Motor neuron (in vitro differentiated cells): Measurements from ENCODE around the gene NRGN. TPM values are rescaled to one million over a fixed set of nuclear protein-coding genes. Genes with fewer than 3 reads are reported as not detected.
A peak's percentile ranks its signal among the peaks of the same experiment; 100 is the strongest.

ENCODE experiments used
- ATAC-seq, 8 experiments: fragments of 200-7000 bp; cut with Tn5 transposase; replicated peaks in 6 of 8; 2 replicates each; pipeline ENCODE4 v1.8.0; 2021; ENCODE audit warnings: mild to moderate bottlenecking in 8 of 8, moderate library complexity in 8 of 8
- H3K27ac ChIP-seq, 2 donors: fragments of 250-450 bp; sonication (Bioruptor Pico); 2 replicates each; pipeline ENCODE4 v1.9.0; 2021; ENCODE audit warnings: antibody characterized with exemption in 2 of 2, mild to moderate bottlenecking in 2 of 2, moderate library complexity in 1 of 2
- H3K4me1 ChIP-seq, 2 donors: fragments of 250-450 bp; sonication (Bioruptor Pico); replicated peaks in 1 of 2; 2 replicates each; pipeline ENCODE4 v1.6.1; 2021; ENCODE audit warnings: antibody characterized with exemption in 2 of 2, mild to moderate bottlenecking in 2 of 2, moderate library complexity in 1 of 2
- H3K4me3 ChIP-seq, 5 donors: fragments of 250-450 bp; sonication (Bioruptor Pico); 2 replicates each; pipeline ENCODE4 v1.9.0; 2021; ENCODE audit warnings: antibody characterized with exemption in 5 of 5, mild to moderate bottlenecking in 5 of 5, moderate library complexity in 4 of 5
- WGBS, 10 experiments: fragments of 450-650 bp; shearing (Covaris generic); methylation state at CpG; one replicate each; pipeline ENCODE4 v1.0.0; 2022; 5-methylcytosine and 5-hydroxymethylcytosine counted together
- in situ Hi-C, 9 experiments: fragments of 400-800 bp; cut with MboI; loops; one replicate each; pipeline ENCODE4 v1.15.0; 2021; ENCODE audit warnings: low sequenced_read_pairs in 9 of 9, low pct_unique_long_range_greater_than_20kb in 2 of 9; ENCODE audit not compliant: unreplicated experiment in 9 of 9
- total RNA-seq, 8 experiments: library from RNA; unstranded; fragments of 300-600 nt; gene quantifications; 2 replicates each; pipeline versions ENCODE4 v1.2.3 to v1.2.4, GENCODE V29; 2022

The NRGN gene
- total RNA-seq, 8 experiments from 2014 or later = 0.49 to 34.2 (median 2.6) TPM

- peaks cover 0 to 13% of the 10 kb centered on the region in 2 donors for H3K4me1 ChIP-seq
- in situ Hi-C loops = loop anchor here in 7 of 9 experiments (25.0 kb wide), 2 partner anchors 91 to 341 kb away; partner anchors contain the start of genes SIAE (in 6 of the 7), SPA17 (in 6 of the 7) and OR8B4 (in 2 of the 7)
- peak in 3 of 8 experiments; percentile 4 to 20 (median 6) for ATAC-seq
- H3K27ac ChIP-seq = no peak overlapping the region
- H3K4me3 ChIP-seq = no peak overlapping the region
Measured at GRCh38 chr11:124753205-124753604, 13.5 kb downstream of the NRGN start.

- no peak for ATAC-seq
- H3K4me1 ChIP-seq = peaks cover 0 to 14% of the 10 kb centered on the region in 2 donors
- in situ Hi-C loops = loop anchor here in 7 of 9 experiments (25.0 kb wide), 2 partner anchors 91 to 341 kb away; partner anchors contain the start of genes SIAE (in 6 of the 7), SPA17 (in 6 of the 7) and OR8B4 (in 2 of the 7)
- WGBS, 10 experiments = 90% methylated on average over 2 of the region's 7 CpGs; no CpG with 5 or more reads in 9 of the 10 experiments
- H3K27ac ChIP-seq = no peak overlapping the region
- no peak overlapping the region for H3K4me3 ChIP-seq
Measured at GRCh38 chr11:124753624-124754023, 13.9 kb downstream of the NRGN start.

GRCh38 chr11:124754309-124754708, 14.6 kb downstream of the NRGN start:
- in situ Hi-C loops = loop anchor here in 7 of 9 experiments (25.0 kb wide), 2 partner anchors 92 to 342 kb away; partner anchors contain the start of genes SIAE (in 6 of the 7), SPA17 (in 6 of the 7) and OR8B4 (in 2 of the 7)

GRCh38 chr11:124754710-124755109, 15.0 kb downstream of the NRGN start:
- WGBS, 10 experiments = 17 to 83% (median 39%) methylated on average over 1 to 5 of the region's 6 CpGs; no CpG with 5 or more reads in 3 of the 10 experiments
- no peak overlapping the region for H3K27ac ChIP-seq
- H3K4me1 ChIP-seq = peaks cover 5 to 25% of the 10 kb centered on the region in 2 donors
- no peak overlapping the region for H3K4me3 ChIP-seq
- in situ Hi-C loops = loop anchor here in 7 of 9 experiments (25.0 kb wide), 2 partner anchors 92 to 342 kb away; partner anchors contain the start of genes SIAE (in 6 of the 7), SPA17 (in 6 of the 7) and OR8B4 (in 2 of the 7)
- no peak for ATAC-seq

More at GRCh38 chr11:124754309-124754708, 14.6 kb downstream of the NRGN start:
- Histone ChIP-seq H3K27ac (no peak overlapping the region), H3K4me1 (peaks cover 5 to 21% of the 10 kb centered on the region in 2 donors), H3K4me3 (no peak overlapping the region)
- ATAC-seq = no peak
- WGBS, 10 experiments = 70% methylated on average over 2 of the region's 4 CpGs; no CpG with 5 or more reads in 9 of the 10 experiments

- in situ Hi-C loops = loop anchor here in 7 of 9 experiments (25.0 kb wide), 2 partner anchors 94 to 344 kb away; partner anchors contain the start of genes SIAE (in 6 of the 7), SPA17 (in 6 of the 7) and OR8B4 (in 2 of the 7)
- Histone ChIP-seq H3K4me1 (peaks cover 5 to 30% of the 10 kb centered on the region in 2 donors), H3K27ac (no peak overlapping the region), H3K4me3 (no peak overlapping the region)
- WGBS, 10 experiments = 0 to 41% (median 20%) methylated on average over 1 to 7 of the region's 9 CpGs; no CpG with 5 or more reads in 3 of the 10 experiments
- ATAC-seq = no peak
Measured at GRCh38 chr11:124756033-124756752, 16.5 kb downstream of the NRGN start.

- in situ Hi-C loops = loop anchor here in 7 of 9 experiments (25.0 kb wide), 2 partner anchors 94 to 344 kb away; partner anchors contain the start of genes SIAE (in 6 of the 7), SPA17 (in 6 of the 7) and OR8B4 (in 2 of the 7)
- ATAC-seq = peak in 2 of 8 experiments; percentile 1
- no peak overlapping the region for H3K4me3 ChIP-seq
- peaks cover 5 to 31% of the 10 kb centered on the region in 2 donors for H3K4me1 ChIP-seq
- WGBS, 10 experiments = 0 to 36% (median 23%) methylated on average over 1 to 4 of the region's 6 CpGs; no CpG with 5 or more reads in 1 of the 10 experiments
- no peak overlapping the region for H3K27ac ChIP-seq
Measured at GRCh38 chr11:124756753-124757227, 17.0 kb downstream of the NRGN start.

- in situ Hi-C loops = loop anchor here in 7 of 9 experiments (25.0 kb wide), 2 partner anchors 95 to 345 kb away; partner anchors contain the start of genes SIAE (in 6 of the 7), SPA17 (in 6 of the 7) and OR8B4 (in 2 of the 7)
- H3K4me1 ChIP-seq = peaks cover 5 to 31% of the 10 kb centered on the region in 2 donors
- no peak overlapping the region for H3K27ac ChIP-seq
- no peak for ATAC-seq
- WGBS, 10 experiments = 0 to 71% (median 55%) methylated on average over 1 to 3 of the region's 3 CpGs; no CpG with 5 or more reads in 4 of the 10 experiments
- no peak overlapping the region for H3K4me3 ChIP-seq
Measured at GRCh38 chr11:124757320-124757719, 17.6 kb downstream of the NRGN start.

- peak; percentile 24 to 90 (median 84) for ATAC-seq
- Histone ChIP-seq H3K27ac (no peak overlapping the region), H3K4me1 (peaks cover 5 to 25% of the 10 kb centered on the region in 2 donors), H3K4me3 (peak overlapping the region; percentile 10 to 35 (median 26))
- 0 to 58% (median 10%) methylated on average over 2 to 17 of the region's 53 CpGs; no CpG with 5 or more reads in 2 of the 10 experiments for WGBS, 10 experiments
- in situ Hi-C loops = loop anchor here in 7 of 9 experiments (25.0 kb wide), 2 partner anchors 96 to 346 kb away; partner anchors contain the start of genes SIAE (in 6 of the 7), SPA17 (in 6 of the 7) and OR8B4 (in 2 of the 7)
Measured at GRCh38 chr11:124758355-124759265, 18.9 kb downstream of the NRGN start.

GRCh38 chr11:124759266-124760204, 19.8 kb downstream of the NRGN start:
- peak in 1 of 8 experiments; percentile 1 for ATAC-seq
- in situ Hi-C loops = loop anchor here in 7 of 9 experiments (25.0 kb wide), 2 partner anchors 97 to 347 kb away; partner anchors contain the start of genes SIAE (in 6 of the 7), SPA17 (in 6 of the 7) and OR8B4 (in 2 of the 7)
- WGBS, 10 experiments = 0 to 97% (median 51%) methylated on average over 1 to 17 of the region's 52 CpGs; no CpG with 5 or more reads in 5 of the 10 experiments
- Histone ChIP-seq H3K27ac (no peak overlapping the region), H3K4me3 (peak overlapping the region in 2 of 5 donors; percentile 26 to 35), H3K4me1 (peaks cover 5 to 25% of the 10 kb centered on the region in 2 donors)

- 20 to 87% (median 32%) methylated on average over 3 to 16 of the region's 25 CpGs; no CpG with 5 or more reads in 4 of the 10 experiments for WGBS, 10 experiments
- in situ Hi-C loops = loop anchor here in 7 of 9 experiments (25.0 kb wide), 2 partner anchors 98 to 348 kb away; partner anchors contain the start of genes SIAE (in 6 of the 7), SPA17 (in 6 of the 7) and OR8B4 (in 2 of the 7)
- H3K27ac ChIP-seq = no peak overlapping the region
- ATAC-seq = no peak
- no peak overlapping the region for H3K4me3 ChIP-seq
- peaks cover 5 to 25% of the 10 kb centered on the region in 2 donors for H3K4me1 ChIP-seq
Measured at GRCh38 chr11:124760205-124760652, 20.5 kb downstream of the NRGN start.
